Type B pancreatic cell (in vitro differentiated cells): ENCODE data around the gene DOK3. TPM values are rescaled to one million over a fixed set of nuclear protein-coding genes. Genes with fewer than 3 reads are reported as not detected.

Experiments used
- DNase-seq: peaks from one replicate; pipeline ENCODE4 v3.0.0; 2021; ENCODE audit warnings: mixed read lengths; ENCODE audit not compliant: unreplicated experiment; ENCODE audit errors: extremely low spot score
- H3K27ac Mint-ChIP-seq: 2 replicates; pipeline ENCODE4 v1.8.0; 2021; ENCODE audit warnings: mild to moderate bottlenecking, mixed read lengths
- H3K27me3 Mint-ChIP-seq: 2 replicates; pipeline ENCODE4 v1.8.0; 2021; ENCODE audit warnings: mixed read lengths
- H3K36me3 Mint-ChIP-seq: 2 replicates; pipeline ENCODE4 v1.8.0; 2021; ENCODE audit warnings: mixed read lengths
- H3K4me1 Mint-ChIP-seq: one replicate; pipeline ENCODE4 v1.8.0; 2021; ENCODE audit warnings: mixed read lengths; ENCODE audit not compliant: unreplicated experiment
- H3K4me3 Mint-ChIP-seq: 2 replicates; pipeline ENCODE4 v1.8.0; 2021; ENCODE audit warnings: mild to moderate bottlenecking, mixed read lengths
- H3K9me3 Mint-ChIP-seq: 2 replicates; pipeline ENCODE4 v1.8.0; 2021; ENCODE audit warnings: mixed read lengths
- total RNA-seq: library from RNA; stranded (reverse); gene quantifications from 2 replicates; pipeline ENCODE4 v1.2.1, GENCODE V29; 2021; ENCODE audit warnings: low replicate concordance
- TF ChIP-seq, protein P1 (sequence below): fragments of 200-600 bp; sonication (generic); conservative IDR thresholded peaks from 2 replicates; pipeline ENCODE4 v1.5.0; 2021; ENCODE audit warnings: antibody characterized with exemption, mild to moderate bottlenecking

DOK3 gene
- total RNA-seq, 1 donor from 2014 or later, result 6.9 TPM

DNA sequence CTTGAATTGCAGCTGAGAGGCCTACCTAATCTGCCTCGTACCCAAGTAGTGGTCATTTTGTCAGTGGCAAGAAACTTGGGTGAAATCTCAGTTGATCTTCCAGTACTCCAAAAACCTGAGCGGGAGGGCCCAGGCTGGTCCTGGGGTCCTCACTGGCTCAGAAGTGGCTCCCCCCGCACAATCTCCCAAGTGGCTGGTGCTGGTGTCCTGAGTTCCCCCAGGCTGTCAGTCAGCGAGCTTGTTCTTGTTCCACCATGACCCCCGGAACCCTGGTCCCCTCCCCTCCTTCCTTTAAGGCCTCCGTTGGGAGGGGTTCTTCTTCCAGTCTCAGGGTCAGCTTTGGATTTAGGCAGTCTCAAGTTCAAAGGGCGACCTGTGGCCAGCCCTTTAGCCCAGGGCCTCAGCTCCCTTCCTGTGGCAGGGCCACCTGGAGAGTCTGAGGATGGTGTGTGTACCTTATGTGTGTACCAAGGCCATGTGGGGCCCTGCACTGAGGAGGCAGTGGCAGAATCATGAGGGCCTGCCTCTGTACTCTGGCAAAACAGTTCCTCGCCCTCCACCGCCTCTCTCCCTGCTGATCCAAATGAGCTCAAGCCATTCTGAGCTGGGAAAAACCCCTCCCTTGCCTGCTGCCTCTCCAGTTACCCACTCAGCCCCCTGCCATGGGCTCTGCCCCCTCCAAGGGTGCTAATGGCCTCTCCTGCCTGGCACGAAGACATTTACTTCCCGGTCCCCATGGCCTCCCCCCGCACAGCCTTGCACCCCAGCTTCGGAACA lies 31.7 kb downstream of the DOK3 start:
- H3K9me3 Mint-ChIP-seq, result no peaks in the 10 kb centered on the region
- no peaks in the 10 kb centered on the region for H3K36me3 Mint-ChIP-seq
- H3K27me3 Mint-ChIP-seq, result no peaks in the 10 kb centered on the region
- TF ChIP-seq, protein P1, sequence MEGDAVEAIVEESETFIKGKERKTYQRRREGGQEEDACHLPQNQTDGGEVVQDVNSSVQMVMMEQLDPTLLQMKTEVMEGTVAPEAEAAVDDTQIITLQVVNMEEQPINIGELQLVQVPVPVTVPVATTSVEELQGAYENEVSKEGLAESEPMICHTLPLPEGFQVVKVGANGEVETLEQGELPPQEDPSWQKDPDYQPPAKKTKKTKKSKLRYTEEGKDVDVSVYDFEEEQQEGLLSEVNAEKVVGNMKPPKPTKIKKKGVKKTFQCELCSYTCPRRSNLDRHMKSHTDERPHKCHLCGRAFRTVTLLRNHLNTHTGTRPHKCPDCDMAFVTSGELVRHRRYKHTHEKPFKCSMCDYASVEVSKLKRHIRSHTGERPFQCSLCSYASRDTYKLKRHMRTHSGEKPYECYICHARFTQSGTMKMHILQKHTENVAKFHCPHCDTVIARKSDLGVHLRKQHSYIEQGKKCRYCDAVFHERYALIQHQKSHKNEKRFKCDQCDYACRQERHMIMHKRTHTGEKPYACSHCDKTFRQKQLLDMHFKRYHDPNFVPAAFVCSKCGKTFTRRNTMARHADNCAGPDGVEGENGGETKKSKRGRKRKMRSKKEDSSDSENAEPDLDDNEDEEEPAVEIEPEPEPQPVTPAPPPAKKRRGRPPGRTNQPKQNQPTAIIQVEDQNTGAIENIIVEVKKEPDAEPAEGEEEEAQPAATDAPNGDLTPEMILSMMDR, result no peak
- no peak overlapping the region for H3K4me3 Mint-ChIP-seq
- DNase-seq, result no peak
- H3K27ac Mint-ChIP-seq, result peak overlapping the region; percentile 26
- H3K4me1 Mint-ChIP-seq, result peaks cover 27% of the 10 kb centered on the region

GRCh38 chr5:177476531-177477233 lies 32.9 kb downstream of the DOK3 start:
- H3K4me3 Mint-ChIP-seq, result no peak overlapping the region
- H3K27me3 Mint-ChIP-seq, result no peaks in the 10 kb centered on the region
- TF ChIP-seq, protein P1, result no peak
- no peaks in the 10 kb centered on the region for H3K36me3 Mint-ChIP-seq
- H3K9me3 Mint-ChIP-seq, result no peaks in the 10 kb centered on the region
- H3K4me1 Mint-ChIP-seq, result peaks cover 27% of the 10 kb centered on the region
- DNase-seq, result no peak
- H3K27ac Mint-ChIP-seq, result peak overlapping the region; percentile 40

- Mint-ChIP-seq H3K27ac (peak overlapping the region; percentile 77), H3K4me1 (peaks cover 27% of the 10 kb centered on the region), H3K36me3 (no peaks in the 10 kb centered on the region), H3K9me3 (no peaks in the 10 kb centered on the region), H3K4me3 (peak overlapping the region; percentile 79), H3K27me3 (no peaks in the 10 kb centered on the region)
- no peak for DNase-seq
- TF ChIP-seq, protein P1, result no peak
Observed at GRCh38 chr5:177475563-177476427, 33.8 kb downstream of the DOK3 start.

DNA sequence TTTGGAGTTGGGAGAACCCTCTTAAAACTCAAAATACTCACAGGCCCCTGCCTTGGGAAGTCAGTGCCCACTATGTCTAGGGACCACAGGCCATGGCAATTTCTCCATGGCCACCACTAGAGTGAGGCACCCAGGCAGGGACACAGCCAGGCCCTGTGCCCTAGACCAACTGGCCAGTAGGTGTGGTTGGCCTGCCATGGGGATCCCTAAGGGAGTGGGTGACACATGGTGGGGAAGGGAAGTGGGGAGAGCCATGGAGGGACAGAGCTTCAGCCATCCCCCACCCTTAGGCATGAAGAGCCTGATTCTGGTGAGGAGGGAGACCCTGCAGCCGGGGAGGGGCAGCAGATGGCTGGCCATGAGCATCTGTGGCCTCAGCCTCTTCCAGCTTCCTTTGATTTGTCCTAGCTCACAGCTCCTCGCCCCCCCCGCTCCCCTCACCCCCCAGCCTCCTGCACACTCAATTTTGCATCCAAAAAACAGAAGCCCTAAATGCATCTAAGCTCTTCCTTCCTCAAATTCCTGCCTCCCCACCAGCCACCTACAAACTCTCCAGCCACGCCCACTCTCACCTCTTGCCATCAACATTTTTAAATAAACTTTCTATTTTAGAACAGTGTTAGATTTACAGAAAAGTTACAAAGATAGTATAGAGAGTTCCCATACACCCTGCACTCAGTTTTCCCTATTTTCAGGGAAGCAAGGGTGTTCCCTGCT lies 34.6 kb downstream of the DOK3 start:
- no peaks in the 10 kb centered on the region for H3K9me3 Mint-ChIP-seq
- H3K4me3 Mint-ChIP-seq, result peak overlapping the region; percentile 87
- H3K27ac Mint-ChIP-seq, result peak overlapping the region; percentile 91
- no peaks in the 10 kb centered on the region for H3K36me3 Mint-ChIP-seq
- H3K27me3 Mint-ChIP-seq, result no peaks in the 10 kb centered on the region
- H3K4me1 Mint-ChIP-seq, result peaks cover 32% of the 10 kb centered on the region
- TF ChIP-seq, protein P1, result no peak
- DNase-seq, result no peak

DNA sequence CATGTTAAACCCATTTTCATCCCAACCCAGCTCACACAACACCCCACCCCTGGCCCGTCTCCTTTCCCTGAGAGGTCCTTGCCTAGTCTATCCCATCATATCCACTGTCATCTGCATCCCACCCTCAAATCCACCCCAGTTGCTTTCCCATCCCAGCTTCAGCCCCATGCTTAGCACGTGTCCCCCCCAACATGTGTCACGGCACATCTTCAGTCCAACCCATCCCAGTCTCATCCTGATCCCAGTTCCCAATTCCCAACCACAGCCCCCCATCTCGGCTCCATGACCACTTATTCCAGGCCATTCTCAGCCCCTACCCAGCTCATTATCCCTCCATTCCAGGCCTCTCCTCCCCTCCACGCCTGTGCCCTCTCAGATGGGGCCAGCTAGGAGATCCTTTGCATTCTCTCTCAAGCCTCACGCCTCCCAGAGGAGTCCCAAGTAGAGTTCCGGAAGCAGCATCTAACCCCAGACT lies 35.6 kb downstream of the DOK3 start:
- DNase-seq, result no peak
- H3K36me3 Mint-ChIP-seq, result no peaks in the 10 kb centered on the region
- no peaks in the 10 kb centered on the region for H3K27me3 Mint-ChIP-seq
- TF ChIP-seq, protein P1, result no peak
- H3K4me1 Mint-ChIP-seq, result peaks cover 26% of the 10 kb centered on the region
- peak overlapping the region; percentile 91 for H3K27ac Mint-ChIP-seq
- H3K4me3 Mint-ChIP-seq, result peak overlapping the region; percentile 87
- no peaks in the 10 kb centered on the region for H3K9me3 Mint-ChIP-seq
